CD4-positive, alpha-beta T cell (primary cell): Measurements from ENCODE around the gene MYOG. TPM values are rescaled to one million over a fixed set of nuclear protein-coding genes. Genes with fewer than 3 reads are reported as not detected.

Experiments used
- ATAC-seq: fragments of 200-7000 bp; cut with Tn5 transposase; one replicate; pipeline ENCODE4 v1.10.0; 2022; ENCODE audit warnings: mild to moderate bottlenecking; ENCODE audit not compliant: poor library complexity
- CTCF ChIA-PET: fragments of 350-600 bp; sonication (Branson Sonifier 250); formaldehyde crosslinking; loops from one replicate; lab custom pipeline; 2021; ENCODE audit warnings: antibody characterized with exemption, inconsistent platforms; lab: Charles Lee
- POLR2A ChIA-PET: fragments of 350-600 bp; sonication (Branson Sonifier 250); formaldehyde crosslinking; loops from one replicate; lab custom pipeline; 2021; ENCODE audit warnings: antibody characterized with exemption, inconsistent platforms; lab: Charles Lee
- DNase-seq, 14 experiments: peaks; one replicate each; pipeline ENCODE4 v3.0.0-alpha.2; 2013 to 2020; ENCODE audit warnings: mixed read lengths in 2 of 14
- H3K27ac ChIP-seq, 2 donors: one replicate each; pipeline versions ENCODE4 v1.5.1 to v1.7.0; 2013; ENCODE audit warnings: low read length in 2 of 2, low read depth in 1 of 2, mild to moderate bottlenecking in 1 of 2
- H3K27me3 ChIP-seq, 2 experiments: 1 replicate in 1 of 2; 2 replicates in 1 of 2; pipeline versions ENCODE4 v1.6.1 to v1.7.0; 2013; ENCODE audit warnings: low read length in 2 of 2, control low read depth in 1 of 2, mild to moderate bottlenecking in 1 of 2, moderate library complexity in 1 of 2; ENCODE audit not compliant: insufficient read depth in 2 of 2, control insufficient read depth in 1 of 2
- H3K36me3 ChIP-seq: one replicate; pipeline ENCODE4 v1.6.1; 2013; ENCODE audit warnings: low read length, control low read depth; ENCODE audit not compliant: insufficient read depth
- H3K4me1 ChIP-seq: one replicate; pipeline ENCODE4 v1.6.1; 2013; ENCODE audit warnings: low read length, control low read depth; ENCODE audit not compliant: insufficient read depth
- H3K4me3 ChIP-seq: one replicate; pipeline ENCODE4 v1.5.1; 2013; ENCODE audit warnings: mild to moderate bottlenecking, low read length, moderate library complexity
- H3K9me3 ChIP-seq, 2 experiments: 1 replicate in 1 of 2; 2 replicates in 1 of 2; pipeline versions ENCODE4 v1.6.1 to v1.7.0; 2013; ENCODE audit warnings: low read length in 2 of 2, mild to moderate bottlenecking in 2 of 2, control low read depth in 1 of 2, moderate library complexity in 1 of 2; ENCODE audit not compliant: control insufficient read depth in 1 of 2, insufficient read depth in 1 of 2
- H3K27ac Mint-ChIP-seq: one replicate; pipeline ENCODE4 v1.8.0; 2020; ENCODE audit warnings: mixed read lengths
- H3K27me3 Mint-ChIP-seq: one replicate; pipeline ENCODE4 v1.8.0; 2021; ENCODE audit warnings: mixed read lengths
- H3K36me3 Mint-ChIP-seq: one replicate; pipeline ENCODE4 v1.8.0; 2021; ENCODE audit warnings: low read depth, mixed read lengths
- H3K4me1 Mint-ChIP-seq: one replicate; pipeline ENCODE4 v1.8.0; 2021; ENCODE audit warnings: low read depth, mixed read lengths
- H3K4me3 Mint-ChIP-seq: one replicate; pipeline ENCODE4 v1.8.0; 2020; ENCODE audit warnings: mild to moderate bottlenecking, mixed read lengths
- H3K9me3 Mint-ChIP-seq: one replicate; pipeline ENCODE4 v1.8.0; 2020; ENCODE audit warnings: mixed read lengths
- intact Hi-C, 2 experiments: fragments of 100-400 bp; cut with DNase I in 1 of 2; cut with micrococcal nuclease in 1 of 2; formaldehyde crosslinking; loops; one replicate each; pipeline versions ENCODE4 v1.15.1 to v1.9.0; 2023 to 2025; cut with DNase I, micrococcal nuclease
- total RNA-seq, 174 experiments: library from RNA in 2 of 174; stranded (reverse) in 2 of 174; gene quantifications; one replicate each; pipeline ENCODE4 v1.2.3 and lab custom pipeline; 2021 to 2026
- TF ChIP-seq, protein P1 (sequence below): fragments of 200-600 bp; IDR thresholded peaks from one replicate; pipeline ENCODE4 v1.8.0; 2022; ENCODE audit warnings: antibody characterized with exemption, mild to moderate bottlenecking

MYOG gene
- total RNA-seq, 2 experiments from 2014 or later = not detected

GRCh38 chr1:203084588-203085527 lies 954 bp downstream of the MYOG start:
- Histone ChIP-seq H3K27me3 (peaks cover 0 to 10% of the 10 kb centered on the region in 2 experiments), H3K4me1 (no peaks in the 10 kb centered on the region), H3K27ac (no peak overlapping the region), H3K4me3 (no peak overlapping the region), H3K9me3 (no peaks in the 10 kb centered on the region), H3K36me3 (no peaks in the 10 kb centered on the region)
- DNase-seq = no peak
- no peaks in the 10 kb centered on the region for H3K4me1 Mint-ChIP-seq
- no peak for ATAC-seq
- no peak overlapping the region for H3K4me3 Mint-ChIP-seq
- peaks cover 18% of the 10 kb centered on the region for H3K27me3 Mint-ChIP-seq
- H3K27ac Mint-ChIP-seq = no peak overlapping the region
- intact Hi-C loops = no loop called here
- no peaks in the 10 kb centered on the region for H3K36me3 Mint-ChIP-seq
- POLR2A ChIA-PET = no interaction called here
- H3K9me3 Mint-ChIP-seq = no peaks in the 10 kb centered on the region
- TF ChIP-seq, protein P1, sequence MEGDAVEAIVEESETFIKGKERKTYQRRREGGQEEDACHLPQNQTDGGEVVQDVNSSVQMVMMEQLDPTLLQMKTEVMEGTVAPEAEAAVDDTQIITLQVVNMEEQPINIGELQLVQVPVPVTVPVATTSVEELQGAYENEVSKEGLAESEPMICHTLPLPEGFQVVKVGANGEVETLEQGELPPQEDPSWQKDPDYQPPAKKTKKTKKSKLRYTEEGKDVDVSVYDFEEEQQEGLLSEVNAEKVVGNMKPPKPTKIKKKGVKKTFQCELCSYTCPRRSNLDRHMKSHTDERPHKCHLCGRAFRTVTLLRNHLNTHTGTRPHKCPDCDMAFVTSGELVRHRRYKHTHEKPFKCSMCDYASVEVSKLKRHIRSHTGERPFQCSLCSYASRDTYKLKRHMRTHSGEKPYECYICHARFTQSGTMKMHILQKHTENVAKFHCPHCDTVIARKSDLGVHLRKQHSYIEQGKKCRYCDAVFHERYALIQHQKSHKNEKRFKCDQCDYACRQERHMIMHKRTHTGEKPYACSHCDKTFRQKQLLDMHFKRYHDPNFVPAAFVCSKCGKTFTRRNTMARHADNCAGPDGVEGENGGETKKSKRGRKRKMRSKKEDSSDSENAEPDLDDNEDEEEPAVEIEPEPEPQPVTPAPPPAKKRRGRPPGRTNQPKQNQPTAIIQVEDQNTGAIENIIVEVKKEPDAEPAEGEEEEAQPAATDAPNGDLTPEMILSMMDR = no peak
- CTCF ChIA-PET = interaction anchor here (0.7 kb wide), 1 partner anchor 44 kb away, joined by 3 read pairs; no protein-coding TSS in a partner anchor

- intact Hi-C loops = no loop called here
- CTCF ChIA-PET = interaction anchor here (0.6 kb wide), 1 partner anchor 1102 kb away, joined by 4 read pairs; no protein-coding TSS in a partner anchor
- no peak overlapping the region for H3K4me3 Mint-ChIP-seq
- H3K27me3 Mint-ChIP-seq = peaks cover 27% of the 10 kb centered on the region
- no peaks in the 10 kb centered on the region for H3K9me3 ChIP-seq
- no peaks in the 10 kb centered on the region for H3K4me1 Mint-ChIP-seq
- TF ChIP-seq, protein P1 = no peak
- no peak for DNase-seq
- POLR2A ChIA-PET = no interaction called here
- no peaks in the 10 kb centered on the region for H3K9me3 Mint-ChIP-seq
- H3K36me3 ChIP-seq = no peaks in the 10 kb centered on the region
- H3K27ac ChIP-seq = no peak overlapping the region
- H3K4me1 ChIP-seq = no peaks in the 10 kb centered on the region
- ATAC-seq = no peak
- no peaks in the 10 kb centered on the region for H3K36me3 Mint-ChIP-seq
- no peak overlapping the region for H3K27ac Mint-ChIP-seq
- H3K4me3 ChIP-seq = no peak overlapping the region
- H3K27me3 ChIP-seq = peaks cover 0 to 11% of the 10 kb centered on the region in 2 experiments
These were observed 2.3 kb downstream of the MYOG start for GRCh38 chr1:203083463-203083921.

- ATAC-seq (no peak), DNase-seq (peak in 1 of 14 experiments; percentile 12)
- H3K27me3 Mint-ChIP-seq = peaks cover 29% of the 10 kb centered on the region
- CTCF ChIA-PET = interaction anchor here (0.6 kb wide), 1 partner anchor 1102 kb away, joined by 4 read pairs; no protein-coding TSS in a partner anchor
- no peaks in the 10 kb centered on the region for H3K36me3 ChIP-seq
- no peak overlapping the region for H3K27ac Mint-ChIP-seq
- H3K27ac ChIP-seq = no peak overlapping the region
- POLR2A ChIA-PET = no interaction called here
- H3K4me1 ChIP-seq = no peaks in the 10 kb centered on the region
- H3K27me3 ChIP-seq = peaks cover 5 to 11% of the 10 kb centered on the region in 2 experiments
- H3K4me3 ChIP-seq = no peak overlapping the region
- intact Hi-C loops = no loop called here
- no peaks in the 10 kb centered on the region for H3K36me3 Mint-ChIP-seq
- no peaks in the 10 kb centered on the region for H3K9me3 Mint-ChIP-seq
- no peaks in the 10 kb centered on the region for H3K9me3 ChIP-seq
- H3K4me3 Mint-ChIP-seq = no peak overlapping the region
- no peaks in the 10 kb centered on the region for H3K4me1 Mint-ChIP-seq
- TF ChIP-seq, protein P1 = no peak
These were observed 3.0 kb downstream of the MYOG start for GRCh38 chr1:203082571-203083462.
